T47D (cell line): ENCODE results near the gene TPRG1L.

ENCODE experiments used
- DNase-seq, 2 experiments: peaks; one replicate each; pipeline versions ENCODE4 v3.0.0 to v3.0.0-alpha.2; 2011 to 2012; ENCODE audit warnings: low read depth in 1 of 2, low spot score in 1 of 2
- JUND ChIP-seq: IDR thresholded peaks from 2 replicates; pipeline ENCODE4 v1.6.1; 2012; ENCODE audit warnings: low read depth
- in situ Hi-C: cut with HindIII; loops from 2 replicates; pipeline ENCODE4 v1.10.0; 2016; ENCODE audit warnings: low sequenced_read_pairs, low pct_unique_long_range_greater_than_20kb

Gene TPRG1L

GRCh38 chr1:3585940-3586568, 38.8 kb upstream of the TPRG1L start:
- DNase-seq, result no peak
- TF ChIP-seq JUND, result no peak
- in situ Hi-C loops, result no loop called here

GRCh38 chr1:3586986-3587759, 37.6 kb upstream of the TPRG1L start:
- peak; percentile 72 to 77 for DNase-seq
- TF ChIP-seq JUND, result no peak
- in situ Hi-C loops, result no loop called here

- in situ Hi-C loops, result no loop called here
- no peak for TF ChIP-seq JUND
- DNase-seq, result no peak
These were observed 36.4 kb upstream of the TPRG1L start for GRCh38 chr1:3588395-3588794.

GRCh38 chr1:3590139-3590763, 34.6 kb upstream of the TPRG1L start:
- DNase-seq, result no peak
- in situ Hi-C loops, result no loop called here
- TF ChIP-seq JUND, result no peak

GRCh38 chr1:3590951-3591865, 33.6 kb upstream of the TPRG1L start:
- in situ Hi-C loops, result no loop called here
- no peak for DNase-seq
- no peak for TF ChIP-seq JUND

- DNase-seq, result no peak
- in situ Hi-C loops, result no loop called here
- no peak for TF ChIP-seq JUND
These were observed 31.5 kb upstream of the TPRG1L start for GRCh38 chr1:3593334-3593733.

GRCh38 chr1:3593745-3594144, 31.1 kb upstream of the TPRG1L start:
- in situ Hi-C loops, result no loop called here
- TF ChIP-seq JUND, result no peak
- DNase-seq, result no peak

- no peak for DNase-seq
- no peak for TF ChIP-seq JUND
- in situ Hi-C loops, result no loop called here
These were observed 30.0 kb upstream of the TPRG1L start for GRCh38 chr1:3594706-3595377.

GRCh38 chr1:3595949-3596348, 28.9 kb upstream of the TPRG1L start:
- TF ChIP-seq JUND, result no peak
- in situ Hi-C loops, result no loop called here
- DNase-seq, result no peak

GRCh38 chr1:3596663-3597598, 27.9 kb upstream of the TPRG1L start:
- no peak for DNase-seq
- in situ Hi-C loops, result no loop called here
- no peak for TF ChIP-seq JUND

- no peak for DNase-seq
- TF ChIP-seq JUND, result no peak
- in situ Hi-C loops, result no loop called here
These were observed 27.2 kb upstream of the TPRG1L start for GRCh38 chr1:3597599-3597964.

GRCh38 chr1:3598051-3598491, 26.7 kb upstream of the TPRG1L start:
- TF ChIP-seq JUND, result no peak
- in situ Hi-C loops, result no loop called here
- DNase-seq, result no peak
